H1 (cell line): ENCODE data around the gene CNOT10. TPM values are rescaled to one million over a fixed set of nuclear protein-coding genes. Genes with fewer than 3 reads are reported as not detected.
A peak's percentile ranks its signal among the peaks of the same experiment; 100 is the strongest.

Source experiments
- CTCF ChIA-PET: fragments of 300-600 bp; sonication (Branson Sonifier 250); formaldehyde crosslinking; loops from one replicate; lab custom pipeline; 2021; ENCODE audit not compliant: partially characterized antibody; lab: Charles Lee
- POLR2A ChIA-PET: fragments of 300-600 bp; sonication (Branson Sonifier 250); formaldehyde crosslinking; loops from one replicate; lab custom pipeline; 2021; ENCODE audit warnings: inconsistent platforms; ENCODE audit not compliant: partially characterized antibody; lab: Charles Lee
- DNase-seq, 2 experiments: peaks; one replicate each; pipeline versions ENCODE4 v3.0.0 to v3.0.0-alpha.2; 2010 to 2022; ENCODE audit warnings: low spot score in 2 of 2, low read depth in 1 of 2, mixed read lengths in 1 of 2
- FAIRE-seq: peaks from 2 replicates; lab custom pipeline; 2011; peaks lifted over from hg19 to GRCh38; lab: Jason Lieb, UNC
- H2AFZ ChIP-seq: 2 replicates; pipeline ENCODE4 v1.8.1; 2012; ENCODE audit warnings: low read length, inconsistent platforms
- H2AK5ac ChIP-seq: 2 replicates; pipeline ENCODE4 v1.6.1; 2013; ENCODE audit warnings: low read depth, low read length
- H2BK120ac ChIP-seq: replicated peaks from 2 replicates; pipeline ENCODE3; 2013; ENCODE audit warnings: low read depth, low read length, inconsistent platforms
- H2BK12ac ChIP-seq: 2 replicates; pipeline ENCODE4 v1.6.1; 2013; ENCODE audit warnings: low read depth, low read length
- H2BK15ac ChIP-seq: 2 replicates; pipeline ENCODE4 v1.6.1; 2013; ENCODE audit warnings: low read length
- H2BK20ac ChIP-seq: 2 replicates; pipeline ENCODE4 v1.6.1; 2013; ENCODE audit warnings: low read length
- H2BK5ac ChIP-seq: 2 replicates; pipeline ENCODE4 v1.6.1; 2013; ENCODE audit warnings: low read depth, low read length
- H3K14ac ChIP-seq: 2 replicates; pipeline ENCODE4 v1.6.1; 2013; ENCODE audit warnings: inconsistent platforms; ENCODE audit not compliant: insufficient read length
- H3K18ac ChIP-seq: 2 replicates; pipeline ENCODE4 v1.6.1; 2013; ENCODE audit warnings: low read length; ENCODE audit errors: extremely low read depth
- H3K23ac ChIP-seq: 2 replicates; pipeline ENCODE4 v1.6.1; 2013; ENCODE audit warnings: inconsistent platforms; ENCODE audit not compliant: insufficient read length
- H3K23me2 ChIP-seq: 2 replicates; pipeline ENCODE4 v1.6.1; 2013; ENCODE audit warnings: low read depth, low read length
- H3K27ac ChIP-seq: 2 replicates; pipeline ENCODE4 v1.6.1; 2011; ENCODE audit warnings: low read depth, low read length, inconsistent platforms
- H3K27me3 ChIP-seq, 4 experiments: replicated peaks in 1 of 4; 1 replicate in 1 of 4; 2 replicates in 3 of 4; pipeline versions ENCODE4 v1.6.1 to v1.8.1; 2011 to 2013; ENCODE audit warnings: low read length in 3 of 4, mild to moderate bottlenecking in 3 of 4, inconsistent platforms in 2 of 4, mixed read lengths in 2 of 4, moderate library complexity in 1 of 4; ENCODE audit not compliant: control insufficient read depth in 3 of 4, insufficient read depth in 3 of 4; ENCODE audit errors: extremely low read depth in 1 of 4
- H3K36me3 ChIP-seq, 4 experiments: 2 replicates each; pipeline versions ENCODE4 v1.6.1 to v1.8.1; 2011 to 2013; ENCODE audit warnings: mild to moderate bottlenecking in 4 of 4, low read length in 3 of 4, moderate library complexity in 2 of 4, control low read depth in 1 of 4, inconsistent platforms in 1 of 4; ENCODE audit not compliant: insufficient read depth in 4 of 4, control insufficient read depth in 2 of 4
- H3K4ac ChIP-seq: replicated peaks from 2 replicates; pipeline ENCODE3; 2013; ENCODE audit warnings: low read length, low read depth, mixed read lengths, inconsistent platforms; ENCODE audit not compliant: insufficient read length
- H3K4me1 ChIP-seq, 4 experiments: replicated peaks in 1 of 4; 1 replicate in 1 of 4; 2 replicates in 3 of 4; pipeline versions ENCODE4 v1.6.1 to v1.8.1; 2011 to 2013; ENCODE audit warnings: low read length in 3 of 4, inconsistent platforms in 2 of 4, mixed read lengths in 1 of 4; ENCODE audit not compliant: insufficient read depth in 4 of 4, control insufficient read depth in 3 of 4
- H3K4me2 ChIP-seq, 2 experiments: 2 replicates each; pipeline versions ENCODE4 v1.6.1 to v1.8.1; 2011 to 2013; ENCODE audit warnings: low read depth in 2 of 2, low read length in 2 of 2, control low read depth in 1 of 2, inconsistent platforms in 1 of 2, mild to moderate bottlenecking in 1 of 2; ENCODE audit not compliant: insufficient read depth in 1 of 2
- H3K4me3 ChIP-seq, 4 experiments: fragments of 200-600, 300-600 bp in 1 of 4; sonication (generic), shearing (Covaris generic), sonication (Bioruptor Twin) in 1 of 4; 2 replicates each; pipeline versions ENCODE4 v1.5.1 to v1.8.1; 2011 to 2016; ENCODE audit warnings: low read length in 4 of 4, low read depth in 3 of 4, control low read depth in 2 of 4, inconsistent platforms in 2 of 4, mild to moderate bottlenecking in 2 of 4, mixed read lengths in 1 of 4, moderate library complexity in 1 of 4; ENCODE audit not compliant: insufficient read depth in 2 of 4; ENCODE audit errors: extremely low read depth in 1 of 4
- H3K56ac ChIP-seq: replicated peaks from 2 replicates; pipeline ENCODE3; 2013; ENCODE audit warnings: low read depth, mild to moderate bottlenecking, mixed read lengths, low read length, inconsistent platforms; ENCODE audit not compliant: insufficient read length
- H3K79me1 ChIP-seq: 2 replicates; pipeline ENCODE4 v1.6.1; 2013; ENCODE audit warnings: low read depth, low read length, control low read depth
- H3K79me2 ChIP-seq, 2 experiments: 2 replicates each; pipeline versions ENCODE4 v1.6.1 to v1.8.1; 2012 to 2013; ENCODE audit warnings: low read length in 2 of 2, mild to moderate bottlenecking in 2 of 2, inconsistent platforms in 1 of 2; ENCODE audit not compliant: insufficient read depth in 2 of 2, control insufficient read depth in 1 of 2
- H3K9ac ChIP-seq, 4 experiments: replicated peaks in 1 of 4; 1 replicate in 1 of 4; 2 replicates in 3 of 4; pipeline versions ENCODE4 v1.6.1 to v1.8.1; 2011 to 2013; ENCODE audit warnings: low read depth in 3 of 4, low read length in 3 of 4, control low read depth in 2 of 4, mild to moderate bottlenecking in 2 of 4, moderate library complexity in 2 of 4, inconsistent platforms in 1 of 4; ENCODE audit errors: extremely low read depth in 1 of 4
- H3K9me3 ChIP-seq, 2 experiments: 2 replicates each; pipeline versions ENCODE4 v1.6.1 to v1.8.1; 2012 to 2013; ENCODE audit warnings: mild to moderate bottlenecking in 2 of 2, moderate library complexity in 2 of 2, control low read depth in 1 of 2, inconsistent platforms in 1 of 2, low read depth in 1 of 2, low read length in 1 of 2, mixed read lengths in 1 of 2; ENCODE audit not compliant: insufficient read depth in 2 of 2
- H4K20me1 ChIP-seq, 2 experiments: replicated peaks in 1 of 2; 2 replicates each; pipeline versions ENCODE3 to v1.8.1; 2011 to 2013; ENCODE audit warnings: inconsistent platforms in 2 of 2, low read length in 2 of 2, mild to moderate bottlenecking in 1 of 2; ENCODE audit not compliant: insufficient read depth in 2 of 2, control insufficient read depth in 1 of 2
- H4K5ac ChIP-seq: 2 replicates; pipeline ENCODE4 v1.6.1; 2013; ENCODE audit warnings: low read length, low read depth, mixed read lengths, inconsistent platforms; ENCODE audit not compliant: insufficient read length
- H4K8ac ChIP-seq: 2 replicates; pipeline ENCODE4 v1.8.0; 2013; ENCODE audit warnings: mild to moderate bottlenecking, moderate library complexity, low read length, inconsistent platforms; ENCODE audit not compliant: insufficient read depth; ENCODE audit errors: extremely low read depth
- H4K91ac ChIP-seq: replicated peaks from 2 replicates; pipeline ENCODE3; 2013; ENCODE audit warnings: low read length, mixed read lengths, inconsistent platforms; ENCODE audit not compliant: insufficient read length
- CBX5 ChIP-seq: fragments of 300-800, 300-1000 bp; sonication (generic); IDR thresholded peaks from 2 replicates; pipeline ENCODE4 v1.7.1; 2016; ENCODE audit warnings: antibody characterized with exemption, low read length, low read depth
- WGBS, 2 experiments: shearing (Covaris generic) in 1 of 2; methylation state at CpG; one replicate each; pipeline versions ENCODE4 v1.1.6 to v1.1.7; 2013 to 2015; ENCODE audit warnings: low lambda C conversion rate in 2 of 2, mixed read lengths in 2 of 2, inconsistent platforms in 1 of 2, low coverage in 1 of 2, missing lambda C conversion rate in 1 of 2; ENCODE audit not compliant: insufficient replicate concordance in 2 of 2, insufficient coverage in 1 of 2, insufficient read length in 1 of 2; ENCODE audit errors: extremely low coverage in 1 of 2, missing lambda C conversion rate in 1 of 2; 5-methylcytosine and 5-hydroxymethylcytosine counted together
- polyA plus RNA-seq, 7 experiments: library from polyadenylated mRNA; depleted of rRNA in 3 of 7; stranded (reverse) in 5 of 7; unstranded in 2 of 7; fragments of >200 nt in 5 of 7; fragments of 200-250 nt in 2 of 7; gene quantifications; 1 replicate in 5 of 7; 2 replicates in 1 of 7; 4 replicates in 1 of 7; pipeline versions ENCODE4 v1.2.1 to v1.2.3, GENCODE V29; 2011 to 2013; ENCODE audit warnings: missing spikeins in 2 of 7, mixed read lengths in 2 of 7
- total RNA-seq: library from RNA; stranded (reverse); fragmentation: NEBNext Ultra II Directional; extraction: Animal tissue kit (Norgen Biotek cat#: 25700); gene quantifications from 2 replicates; pipeline ENCODE4 v1.2.1, GENCODE V29; 2021

CNOT10 gene
- total and polyA plus RNA-seq, 2 of the 8 experiments (the other 6 are each of a cell fraction or from before 2014, with no cell fraction given), result 39.9 to 55.9 TPM

- Histone ChIP-seq H3K9ac (no peak overlapping the region), H3K23me2 (no peaks in the 10 kb centered on the region), H3K79me1 (peaks cover 4% of the 10 kb centered on the region; the same call in 1 of the 2 replicates), H4K91ac (no peak overlapping the region), H2BK120ac (no peak overlapping the region), H3K4ac (no peak overlapping the region), H3K79me2 (peaks cover 0 to 84% of the 10 kb centered on the region in 2 experiments; a peak in 3 of 4 replicates), H2AK5ac (no peak overlapping the region), H2AFZ (no peak overlapping the region), H3K27me3 (no peaks in the 10 kb centered on the region), H4K8ac (no peak overlapping the region), H3K27ac (no peak overlapping the region), H3K9me3 (no peaks in the 10 kb centered on the region), H4K20me1 (peaks cover 1 to 2% of the 10 kb centered on the region in 2 experiments), H2BK20ac (no peak overlapping the region), H3K18ac (no peak overlapping the region), H2BK15ac (no peak overlapping the region), H3K4me3 (no peak overlapping the region), H3K56ac (no peak overlapping the region), H3K36me3 (no peaks in the 10 kb centered on the region), H2BK12ac (no peak overlapping the region), H2BK5ac (no peak overlapping the region), H3K4me1 (no peaks in the 10 kb centered on the region), H3K4me2 (no peak overlapping the region), H4K5ac (no peak overlapping the region), H3K14ac (no peak overlapping the region), H3K23ac (no peak overlapping the region)
- DNase-seq (peak in 1 of 2 experiments; percentile 13), FAIRE-seq (no peak)
- CTCF ChIA-PET, result interaction anchor here (0.7 to 2.8 kb wide), 5 partner anchors 9 to 378 kb away, joined by 3 to 9 read pairs (median 4); partner anchors contain the start of gene CNOT10
- POLR2A ChIA-PET, result interaction anchor here (0.7 to 1.8 kb wide), 3 partner anchors 10 to 188 kb away, joined by 3 to 4 read pairs (median 3); partner anchors contain the start of gene CNOT10
- TF ChIP-seq CBX5, result no peak
- 97% methylated on average over 3 of the region's 3 CpGs; no CpG with 5 or more reads in 1 of the 2 experiments for WGBS, 2 experiments
Measured at GRCh38 chr3:32696523-32696922, 11.5 kb downstream of the CNOT10 start.
